ENCODE measurements around the gene TIMM50.
"Not testable (repeated sequence)": the region's sequence is repeated elsewhere in the genome, so short reads cannot be mapped to it uniquely, and the experiment has no call there.

DNA sequence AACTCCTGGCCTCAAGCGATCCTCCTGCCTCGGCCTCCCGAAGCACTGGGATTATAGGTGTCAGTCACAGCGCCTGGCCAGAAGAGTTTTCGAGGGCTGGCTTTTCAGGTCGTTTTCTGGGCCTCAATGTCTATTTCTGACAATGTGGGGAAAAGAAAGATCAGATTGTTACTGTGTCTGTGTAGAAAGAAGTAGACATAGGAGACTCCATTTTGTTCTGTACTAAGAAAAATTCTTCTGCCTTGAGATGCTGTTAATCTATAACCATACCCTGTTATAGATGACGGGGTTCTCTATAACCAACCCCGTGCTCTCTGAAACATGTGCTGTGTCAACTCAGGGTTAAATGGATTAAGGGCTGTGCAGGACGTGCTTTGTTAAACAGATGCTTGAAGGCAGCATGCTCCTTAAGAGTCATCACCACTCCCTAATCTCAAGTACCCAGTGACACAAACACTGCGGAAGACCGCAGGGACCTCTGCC, 1.3 kb upstream of the TIMM50 start:
- TF ChIP-seq, protein P1, sequence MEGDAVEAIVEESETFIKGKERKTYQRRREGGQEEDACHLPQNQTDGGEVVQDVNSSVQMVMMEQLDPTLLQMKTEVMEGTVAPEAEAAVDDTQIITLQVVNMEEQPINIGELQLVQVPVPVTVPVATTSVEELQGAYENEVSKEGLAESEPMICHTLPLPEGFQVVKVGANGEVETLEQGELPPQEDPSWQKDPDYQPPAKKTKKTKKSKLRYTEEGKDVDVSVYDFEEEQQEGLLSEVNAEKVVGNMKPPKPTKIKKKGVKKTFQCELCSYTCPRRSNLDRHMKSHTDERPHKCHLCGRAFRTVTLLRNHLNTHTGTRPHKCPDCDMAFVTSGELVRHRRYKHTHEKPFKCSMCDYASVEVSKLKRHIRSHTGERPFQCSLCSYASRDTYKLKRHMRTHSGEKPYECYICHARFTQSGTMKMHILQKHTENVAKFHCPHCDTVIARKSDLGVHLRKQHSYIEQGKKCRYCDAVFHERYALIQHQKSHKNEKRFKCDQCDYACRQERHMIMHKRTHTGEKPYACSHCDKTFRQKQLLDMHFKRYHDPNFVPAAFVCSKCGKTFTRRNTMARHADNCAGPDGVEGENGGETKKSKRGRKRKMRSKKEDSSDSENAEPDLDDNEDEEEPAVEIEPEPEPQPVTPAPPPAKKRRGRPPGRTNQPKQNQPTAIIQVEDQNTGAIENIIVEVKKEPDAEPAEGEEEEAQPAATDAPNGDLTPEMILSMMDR (conservative IDR thresholded peaks at IDR 0.05), result not testable (repeated sequence)
- TF ChIP-seq EZH2 (IDR thresholded peaks at IDR 0.05; ENCODE audit: low read depth), result not testable (repeated sequence)

Data from PC-9 (cell line).